PFSK-1 (cell line): ENCODE measurements around the gene MDFIC.

Source experiments
- POLR2AphosphoS5 ChIP-seq: IDR thresholded peaks from 2 replicates; pipeline ENCODE4 v1.6.1; 2012; ENCODE audit warnings: low read depth, mild to moderate bottlenecking, control low read depth, low read length, moderate library complexity
- REST ChIP-seq, 2 experiments: IDR thresholded peaks; 2 replicates each; pipeline versions ENCODE4 v1.6.1 to v1.8.0; 2011 to 2012; ENCODE audit warnings: low read depth in 2 of 2, low read length in 2 of 2, control low read depth in 1 of 2, inconsistent platforms in 1 of 2, mild to moderate bottlenecking in 1 of 2, moderate library complexity in 1 of 2; ENCODE audit not compliant: insufficient read depth in 1 of 2
- SIN3A ChIP-seq: IDR thresholded peaks from 2 replicates; pipeline ENCODE4 v1.6.1; 2012; ENCODE audit warnings: mild to moderate bottlenecking, low read length, moderate library complexity, borderline replicate concordance; ENCODE audit not compliant: insufficient read depth
- TAF1 ChIP-seq: IDR thresholded peaks from 2 replicates; pipeline ENCODE4 v1.6.1; 2012; ENCODE audit warnings: low read length, control low read depth, borderline replicate concordance; ENCODE audit not compliant: insufficient read depth

- TF ChIP-seq TAF1 (no peak), POLR2AphosphoS5 (no peak), REST (IDR thresholded peaks at IDR 0.05; ENCODE audit: insufficient read depth in 1 of 2, low read depth in 2 of 2, low read length in 2 of 2) (no peak), SIN3A (no peak)
Measured at GRCh38 chr7:114934713-114935112, 12.8 kb downstream of the MDFIC start.
